ENCODE data around the gene SCYGR1. TPM values are rescaled to one million over a fixed set of nuclear protein-coding genes. Genes with fewer than 3 reads are reported as not detected.

The SCYGR1 gene
- total RNA-seq, 4 donors from 2014 or later: not detected

GRCh38 chr2:227410191-227410590, 22.4 kb upstream of the SCYGR1 start:
- H3K9me3 ChIP-seq: no peaks in the 10 kb centered on the region
- H3K4me3 ChIP-seq: no peak overlapping the region
- H3K4me1 ChIP-seq: peaks cover 34% of the 10 kb centered on the region
- whole genome bisulfite sequencing: 68% methylated on average over 3 of the region's 3 CpGs
- H3K36me3 ChIP-seq: no peaks in the 10 kb centered on the region
- H3K27me3 ChIP-seq: no peaks in the 10 kb centered on the region
- TF ChIP-seq POLR2AphosphoS5 (IDR thresholded peaks at IDR 0.05) (no peak), POLR2A (IDR thresholded peaks at IDR 0.05) (no peak), EP300 (IDR thresholded peaks at IDR 0.05) (no peak), CTCF (IDR thresholded peaks at IDR 0.05) (no peak)
- DNase-seq (ENCODE audit: low spot score in 2 of 2): no peak
- H3K27ac ChIP-seq: no peak overlapping the region

DNA sequence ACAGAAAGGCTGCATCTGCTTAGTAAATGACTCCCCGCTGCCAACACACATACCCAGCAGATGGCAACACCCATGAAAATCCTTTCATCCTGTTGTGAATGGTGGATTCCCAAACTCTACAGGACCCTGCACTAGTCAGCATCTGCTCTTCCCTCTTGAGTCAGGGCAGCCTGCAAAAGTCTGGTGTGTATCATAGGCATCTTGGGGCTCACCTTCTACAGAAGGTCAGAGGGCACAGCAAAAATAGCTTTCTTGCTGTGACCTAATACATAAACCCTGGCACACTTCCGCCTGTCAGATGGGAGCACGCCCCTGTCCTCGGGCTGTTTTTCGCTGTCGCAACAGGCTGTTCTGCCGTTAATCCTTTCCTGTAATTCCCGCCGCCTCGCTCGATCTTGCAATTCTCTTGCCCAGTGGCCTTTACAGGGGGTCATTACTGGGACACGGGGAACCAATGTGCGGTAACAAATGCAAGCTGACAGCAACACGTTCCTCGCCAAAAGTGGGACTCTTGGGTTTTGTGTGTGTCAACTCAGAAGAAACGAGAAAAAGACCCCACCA, 19.9 kb upstream of the SCYGR1 start:
- TF ChIP-seq CTCF (IDR thresholded peaks at IDR 0.05) (no peak), POLR2AphosphoS5 (IDR thresholded peaks at IDR 0.05) (peak in 1 of 3 donors; percentile 74)
- Histone ChIP-seq H3K4me3 (no peak overlapping the region), H3K36me3 (no peaks in the 10 kb centered on the region), H3K27ac (peak overlapping the region; percentile 71), H3K9me3 (no peaks in the 10 kb centered on the region), H3K4me1 (peaks cover 27% of the 10 kb centered on the region), H3K27me3 (no peaks in the 10 kb centered on the region)
- WGBS: 55% methylated on average over 16 of the region's 16 CpGs
- peak; percentile 85 to 88 for DNase-seq (ENCODE audit: low spot score in 2 of 2)

DNA sequence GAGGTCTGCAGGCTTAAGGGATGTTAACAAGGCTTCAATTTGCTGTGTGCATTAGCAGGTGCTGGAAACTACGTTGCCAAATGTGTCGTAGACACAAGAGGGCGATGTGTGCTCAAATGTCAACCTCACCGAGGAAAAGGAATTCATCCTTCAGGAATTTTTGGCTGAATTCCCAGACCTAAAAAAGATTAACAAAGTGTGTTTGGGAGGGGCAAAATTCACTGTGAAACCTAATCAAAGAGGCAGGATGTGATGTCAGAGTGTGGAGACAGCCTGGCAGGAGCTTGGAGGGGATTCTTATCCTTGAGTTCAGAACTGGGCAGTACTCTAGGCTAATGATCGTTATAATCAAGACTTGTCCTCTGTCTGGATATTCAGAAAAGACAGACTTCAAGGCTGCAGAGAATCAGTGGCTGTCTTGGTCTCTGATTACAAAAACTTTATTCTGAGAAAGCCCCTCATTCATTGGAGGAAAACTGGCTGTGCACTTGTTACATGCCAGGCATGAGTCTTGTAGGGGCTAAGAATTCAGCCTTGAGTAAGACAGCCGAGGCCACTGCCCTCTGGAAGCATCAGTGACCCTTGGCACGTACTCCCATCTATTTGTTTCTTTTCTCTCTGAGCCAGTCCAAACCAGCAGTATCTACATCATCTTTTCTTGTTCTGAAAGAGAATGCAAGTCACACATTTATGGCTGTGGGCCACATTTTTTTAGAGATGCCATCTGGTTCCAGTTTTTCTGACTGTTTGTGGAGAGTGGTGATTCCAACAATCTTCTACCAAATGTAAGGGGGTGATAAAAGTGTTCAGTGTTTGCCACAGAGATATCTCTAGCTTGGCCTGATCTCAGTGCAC, 18.7 kb upstream of the SCYGR1 start:
- WGBS: 5% methylated on average over 7 of the region's 7 CpGs
- Histone ChIP-seq H3K9me3 (no peaks in the 10 kb centered on the region), H3K4me1 (peaks cover 25% of the 10 kb centered on the region), H3K36me3 (no peaks in the 10 kb centered on the region), H3K27ac (peak overlapping the region; percentile 71), H3K4me3 (no peak overlapping the region), H3K27me3 (no peaks in the 10 kb centered on the region)
- TF ChIP-seq CTCF (IDR thresholded peaks at IDR 0.05): peak; percentile 40 to 45
- no peak for TF ChIP-seq EP300 (IDR thresholded peaks at IDR 0.05)
- no peak for TF ChIP-seq POLR2A (IDR thresholded peaks at IDR 0.05)
- TF ChIP-seq POLR2AphosphoS5 (IDR thresholded peaks at IDR 0.05): peak in 1 of 3 donors; percentile 40
- DNase-seq (ENCODE audit: low spot score in 2 of 2): no peak

- Histone ChIP-seq H3K36me3 (no peaks in the 10 kb centered on the region), H3K4me1 (peaks cover 25% of the 10 kb centered on the region), H3K27me3 (no peaks in the 10 kb centered on the region), H3K4me3 (no peak overlapping the region), H3K9me3 (no peaks in the 10 kb centered on the region), H3K27ac (no peak overlapping the region)
- TF ChIP-seq POLR2A (IDR thresholded peaks at IDR 0.05): no peak
- no peak for TF ChIP-seq CTCF (IDR thresholded peaks at IDR 0.05)
- TF ChIP-seq EP300 (IDR thresholded peaks at IDR 0.05): no peak
- no peak for TF ChIP-seq POLR2AphosphoS5 (IDR thresholded peaks at IDR 0.05)
- DNase-seq (ENCODE audit: low spot score in 2 of 2): no peak
- WGBS: 93% methylated on average over 4 of the region's 4 CpGs
These were observed 17.0 kb upstream of the SCYGR1 start for GRCh38 chr2:227404585-227405271.

- TF ChIP-seq POLR2A (IDR thresholded peaks at IDR 0.05) (no peak), CTCF (IDR thresholded peaks at IDR 0.05) (no peak), EP300 (IDR thresholded peaks at IDR 0.05) (no peak), POLR2AphosphoS5 (IDR thresholded peaks at IDR 0.05) (no peak)
- H3K4me1 ChIP-seq: peaks cover 21% of the 10 kb centered on the region
- H3K9me3 ChIP-seq: no peaks in the 10 kb centered on the region
- H3K27me3 ChIP-seq: no peaks in the 10 kb centered on the region
- no peak for DNase-seq (ENCODE audit: low spot score in 2 of 2)
- H3K27ac ChIP-seq: no peak overlapping the region
- no peaks in the 10 kb centered on the region for H3K36me3 ChIP-seq
- H3K4me3 ChIP-seq: no peak overlapping the region
- WGBS: 60% methylated on average over 4 of the region's 4 CpGs
These were observed 15.2 kb upstream of the SCYGR1 start for GRCh38 chr2:227402959-227403358.

All from suprapubic skin (tissue), 4 donors.